Epithelial cell of proximal tubule (primary cell): ENCODE measurements around the gene HDAC1. TPM values are rescaled to one million over a fixed set of nuclear protein-coding genes. Genes with fewer than 3 reads are reported as not detected.

Experiments used
- DNase-seq: peaks from one replicate; pipeline ENCODE4 v3.0.0-alpha.2; 2011; ENCODE audit warnings: low read depth
- H3K4me3 ChIP-seq: 2 replicates; pipeline ENCODE4 v1.5.1; 2011; ENCODE audit warnings: low read depth, mild to moderate bottlenecking, low read length
- CTCF ChIP-seq: conservative IDR thresholded peaks from 2 replicates; pipeline ENCODE4 v1.5.1; 2012; ENCODE audit warnings: low read depth, mild to moderate bottlenecking, low read length
- total RNA-seq: library from RNA; depleted of rRNA; stranded (reverse); fragments of >200 nt; gene quantifications from 2 replicates; pipeline ENCODE4 v1.2.3, GENCODE V29; 2015

HDAC1 gene
- total RNA-seq, 1 donor from 2014 or later: 117 TPM

- H3K4me3 ChIP-seq: no peak overlapping the region
- TF ChIP-seq CTCF: no peak
- no peak for DNase-seq
Measured at GRCh38 chr1:32364836-32365235, 73.0 kb downstream of the HDAC1 start.

- no peak for DNase-seq
- H3K4me3 ChIP-seq: no peak overlapping the region
- TF ChIP-seq CTCF: no peak
Measured at GRCh38 chr1:32365445-32365844, 73.6 kb downstream of the HDAC1 start.

- no peak for DNase-seq
- H3K4me3 ChIP-seq: no peak overlapping the region
- no peak for TF ChIP-seq CTCF
Measured at GRCh38 chr1:32367912-32368635, 76.2 kb downstream of the HDAC1 start.

- DNase-seq: no peak
- peak; percentile 8 for TF ChIP-seq CTCF
- H3K4me3 ChIP-seq: no peak overlapping the region
Measured at GRCh38 chr1:32372149-32372756, 80.4 kb downstream of the HDAC1 start.

GRCh38 chr1:32373996-32374592, 82.2 kb downstream of the HDAC1 start:
- no peak for TF ChIP-seq CTCF
- no peak overlapping the region for H3K4me3 ChIP-seq
- DNase-seq: no peak

GRCh38 chr1:32376199-32376598, 84.3 kb downstream of the HDAC1 start:
- no peak for TF ChIP-seq CTCF
- no peak for DNase-seq
- no peak overlapping the region for H3K4me3 ChIP-seq
